Mammary epithelial cell (primary cell): ENCODE measurements around the gene ITM2C.

ENCODE experiments used
- CTCF ChIP-seq, 2 donors: IDR thresholded peaks in 1 of 2; conservative IDR thresholded peaks in 1 of 2; 2 replicates each; pipeline ENCODE4 v1.5.1; 2011 to 2012; ENCODE audit warnings: inconsistent platforms in 2 of 2, low read length in 2 of 2, mild to moderate bottlenecking in 2 of 2, control low read depth in 1 of 2, low read depth in 1 of 2; ENCODE audit not compliant: insufficient read depth in 1 of 2; ENCODE audit errors: extremely low read depth in 1 of 2
- EZH2 ChIP-seq: IDR thresholded peaks from 2 replicates; pipeline ENCODE4 v1.6.1; 2012; ENCODE audit warnings: low read length, inconsistent platforms, borderline replicate concordance

- TF ChIP-seq CTCF (conservative IDR thresholded peaks at IDR 0.05 in 1 of 2, IDR thresholded peaks at IDR 0.05 in 1 of 2; ENCODE audit: extremely low read depth in 1 of 2, insufficient read depth in 1 of 2, low read depth in 1 of 2, low read length in 2 of 2), result no peak
- TF ChIP-seq EZH2, result no peak
Observed at GRCh38 chr2:230899786-230900185, 35.0 kb downstream of the ITM2C start.
